Neural cell (in vitro differentiated cells): ENCODE data around the gene OXSR1.

Experiments used
- EP300 ChIP-seq: fragments of 450-650 bp; conservative IDR thresholded peaks from 2 replicates; pipeline ENCODE4 v1.6.1; 2014; ENCODE audit warnings: antibody characterized with exemption, mild to moderate bottlenecking, moderate library complexity; ENCODE audit not compliant: poor library complexity, severe bottlenecking
- EZH2 ChIP-seq: fragments of 200-600, 300-800 bp; shearing (Covaris generic), sonication (generic); IDR thresholded peaks from 2 replicates; pipeline ENCODE4 v1.6.1; 2014; ENCODE audit warnings: antibody characterized with exemption, low read length, borderline replicate concordance, mild to moderate bottlenecking; ENCODE audit not compliant: insufficient read depth, poor library complexity, severe bottlenecking
- POLR2AphosphoS5 ChIP-seq: IDR thresholded peaks from 2 replicates; pipeline ENCODE4 v1.6.1; 2012
- TF ChIP-seq, protein P1 (sequence below): fragments of 450-650 bp; IDR thresholded peaks from 2 replicates; pipeline ENCODE4 v1.5.1; 2014; ENCODE audit warnings: antibody characterized with exemption, mild to moderate bottlenecking, moderate library complexity; ENCODE audit not compliant: poor library complexity, severe bottlenecking
- TF ChIP-seq, protein P2 (sequence below): IDR thresholded peaks from 2 replicates; pipeline ENCODE4 v1.6.1; 2012; ENCODE audit warnings: borderline replicate concordance

DNA sequence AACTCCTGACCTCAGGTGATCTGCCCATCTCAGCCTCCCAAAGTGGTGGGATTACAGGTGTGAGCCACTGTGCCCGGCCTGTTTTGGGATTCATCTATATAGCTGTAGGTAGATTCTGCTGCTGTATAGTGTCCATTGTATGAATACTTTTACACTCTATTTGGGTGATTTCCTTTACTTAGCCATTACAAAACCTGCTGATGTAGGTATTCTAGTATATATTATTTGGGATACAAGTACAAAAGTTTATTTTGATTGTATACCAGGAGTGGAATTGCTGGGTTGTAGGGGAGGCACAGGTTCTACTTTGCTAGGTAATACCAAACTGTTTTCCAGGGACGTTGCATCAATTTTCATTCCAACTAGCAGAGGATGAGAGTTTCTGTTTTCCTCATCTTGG is 9.5 kb upstream of the OXSR1 start:
- TF ChIP-seq, protein P1, sequence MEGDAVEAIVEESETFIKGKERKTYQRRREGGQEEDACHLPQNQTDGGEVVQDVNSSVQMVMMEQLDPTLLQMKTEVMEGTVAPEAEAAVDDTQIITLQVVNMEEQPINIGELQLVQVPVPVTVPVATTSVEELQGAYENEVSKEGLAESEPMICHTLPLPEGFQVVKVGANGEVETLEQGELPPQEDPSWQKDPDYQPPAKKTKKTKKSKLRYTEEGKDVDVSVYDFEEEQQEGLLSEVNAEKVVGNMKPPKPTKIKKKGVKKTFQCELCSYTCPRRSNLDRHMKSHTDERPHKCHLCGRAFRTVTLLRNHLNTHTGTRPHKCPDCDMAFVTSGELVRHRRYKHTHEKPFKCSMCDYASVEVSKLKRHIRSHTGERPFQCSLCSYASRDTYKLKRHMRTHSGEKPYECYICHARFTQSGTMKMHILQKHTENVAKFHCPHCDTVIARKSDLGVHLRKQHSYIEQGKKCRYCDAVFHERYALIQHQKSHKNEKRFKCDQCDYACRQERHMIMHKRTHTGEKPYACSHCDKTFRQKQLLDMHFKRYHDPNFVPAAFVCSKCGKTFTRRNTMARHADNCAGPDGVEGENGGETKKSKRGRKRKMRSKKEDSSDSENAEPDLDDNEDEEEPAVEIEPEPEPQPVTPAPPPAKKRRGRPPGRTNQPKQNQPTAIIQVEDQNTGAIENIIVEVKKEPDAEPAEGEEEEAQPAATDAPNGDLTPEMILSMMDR, result no peak
- TF ChIP-seq, protein P2, sequence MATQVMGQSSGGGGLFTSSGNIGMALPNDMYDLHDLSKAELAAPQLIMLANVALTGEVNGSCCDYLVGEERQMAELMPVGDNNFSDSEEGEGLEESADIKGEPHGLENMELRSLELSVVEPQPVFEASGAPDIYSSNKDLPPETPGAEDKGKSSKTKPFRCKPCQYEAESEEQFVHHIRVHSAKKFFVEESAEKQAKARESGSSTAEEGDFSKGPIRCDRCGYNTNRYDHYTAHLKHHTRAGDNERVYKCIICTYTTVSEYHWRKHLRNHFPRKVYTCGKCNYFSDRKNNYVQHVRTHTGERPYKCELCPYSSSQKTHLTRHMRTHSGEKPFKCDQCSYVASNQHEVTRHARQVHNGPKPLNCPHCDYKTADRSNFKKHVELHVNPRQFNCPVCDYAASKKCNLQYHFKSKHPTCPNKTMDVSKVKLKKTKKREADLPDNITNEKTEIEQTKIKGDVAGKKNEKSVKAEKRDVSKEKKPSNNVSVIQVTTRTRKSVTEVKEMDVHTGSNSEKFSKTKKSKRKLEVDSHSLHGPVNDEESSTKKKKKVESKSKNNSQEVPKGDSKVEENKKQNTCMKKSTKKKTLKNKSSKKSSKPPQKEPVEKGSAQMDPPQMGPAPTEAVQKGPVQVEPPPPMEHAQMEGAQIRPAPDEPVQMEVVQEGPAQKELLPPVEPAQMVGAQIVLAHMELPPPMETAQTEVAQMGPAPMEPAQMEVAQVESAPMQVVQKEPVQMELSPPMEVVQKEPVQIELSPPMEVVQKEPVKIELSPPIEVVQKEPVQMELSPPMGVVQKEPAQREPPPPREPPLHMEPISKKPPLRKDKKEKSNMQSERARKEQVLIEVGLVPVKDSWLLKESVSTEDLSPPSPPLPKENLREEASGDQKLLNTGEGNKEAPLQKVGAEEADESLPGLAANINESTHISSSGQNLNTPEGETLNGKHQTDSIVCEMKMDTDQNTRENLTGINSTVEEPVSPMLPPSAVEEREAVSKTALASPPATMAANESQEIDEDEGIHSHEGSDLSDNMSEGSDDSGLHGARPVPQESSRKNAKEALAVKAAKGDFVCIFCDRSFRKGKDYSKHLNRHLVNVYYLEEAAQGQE, result no peak
- no peak for TF ChIP-seq POLR2AphosphoS5
- TF ChIP-seq EZH2, result no peak
- no peak for TF ChIP-seq EP300
